Medulla oblongata (tissue), 1 donor: ENCODE measurements around the gene ADGRG7.
A peak's percentile ranks its signal among the peaks of the same experiment; 100 is the strongest.
"Not testable (repeated sequence)": the region's sequence is repeated elsewhere in the genome, so short reads cannot be mapped to it uniquely, and the experiment has no call there.

Experiments
- DNase-seq: peaks from one replicate; pipeline ENCODE4 v3.0.0-alpha.2; 2015; ENCODE audit errors: extremely low spot score

ADGRG7 gene

GRCh38 chr3:100647657-100648056 lies 38.3 kb downstream of the ADGRG7 start:
- DNase-seq = no peak

GRCh38 chr3:100650651-100651619 lies 41.5 kb downstream of the ADGRG7 start:
- peak; percentile 18 for DNase-seq

- no peak for DNase-seq
Observed at GRCh38 chr3:100653604-100654294, 44.3 kb downstream of the ADGRG7 start.

- no peak for DNase-seq
Observed at GRCh38 chr3:100656945-100657344, 47.5 kb downstream of the ADGRG7 start.

GRCh38 chr3:100661294-100661693 lies 51.9 kb downstream of the ADGRG7 start:
- not testable (repeated sequence) for DNase-seq

GRCh38 chr3:100662113-100662823 lies 52.9 kb downstream of the ADGRG7 start:
- no peak for DNase-seq

- DNase-seq = no peak
Observed at GRCh38 chr3:100665230-100665629, 55.8 kb downstream of the ADGRG7 start.

GRCh38 chr3:100666699-100667098 lies 57.3 kb downstream of the ADGRG7 start:
- DNase-seq = not testable (repeated sequence)

GRCh38 chr3:100667316-100667715 lies 57.9 kb downstream of the ADGRG7 start:
- DNase-seq = not testable (repeated sequence)

GRCh38 chr3:100670995-100671394 lies 61.6 kb downstream of the ADGRG7 start:
- not testable (repeated sequence) for DNase-seq

GRCh38 chr3:100681496-100681895 lies 72.1 kb downstream of the ADGRG7 start:
- DNase-seq = no peak

- DNase-seq = no peak
Observed at GRCh38 chr3:100682056-100682853, 72.9 kb downstream of the ADGRG7 start.

- no peak for DNase-seq
Observed at GRCh38 chr3:100682854-100683760, 73.7 kb downstream of the ADGRG7 start.

- no peak for DNase-seq
Observed at GRCh38 chr3:100693225-100693624, 83.8 kb downstream of the ADGRG7 start.

- DNase-seq = no peak
Observed at GRCh38 chr3:100695696-100696095, 86.3 kb downstream of the ADGRG7 start.

- DNase-seq = no peak
Observed at GRCh38 chr3:100696161-100696560, 86.8 kb downstream of the ADGRG7 start.

GRCh38 chr3:100697172-100697571 lies 87.8 kb downstream of the ADGRG7 start:
- no peak for DNase-seq

- no peak for DNase-seq
Observed at GRCh38 chr3:100697723-100698285, 88.4 kb downstream of the ADGRG7 start.

GRCh38 chr3:100698736-100699135 lies 89.3 kb downstream of the ADGRG7 start:
- no peak for DNase-seq

GRCh38 chr3:100700708-100701107 lies 91.3 kb downstream of the ADGRG7 start:
- DNase-seq = no peak
